HG03457 (cell line): ENCODE measurements around the gene C13orf46.
"Not testable (repeated sequence)": the region's sequence is repeated elsewhere in the genome, so short reads cannot be mapped to it uniquely, and the experiment has no call there.

Experiments
- ATAC-seq: cut with Tn5 transposase; IDR thresholded peaks from one replicate; pipeline ENCODE4 v1.9.1; 2021; ENCODE audit warnings: moderate number of reproducible peaks; ENCODE audit not compliant: unreplicated experiment

The C13orf46 gene

DNA sequence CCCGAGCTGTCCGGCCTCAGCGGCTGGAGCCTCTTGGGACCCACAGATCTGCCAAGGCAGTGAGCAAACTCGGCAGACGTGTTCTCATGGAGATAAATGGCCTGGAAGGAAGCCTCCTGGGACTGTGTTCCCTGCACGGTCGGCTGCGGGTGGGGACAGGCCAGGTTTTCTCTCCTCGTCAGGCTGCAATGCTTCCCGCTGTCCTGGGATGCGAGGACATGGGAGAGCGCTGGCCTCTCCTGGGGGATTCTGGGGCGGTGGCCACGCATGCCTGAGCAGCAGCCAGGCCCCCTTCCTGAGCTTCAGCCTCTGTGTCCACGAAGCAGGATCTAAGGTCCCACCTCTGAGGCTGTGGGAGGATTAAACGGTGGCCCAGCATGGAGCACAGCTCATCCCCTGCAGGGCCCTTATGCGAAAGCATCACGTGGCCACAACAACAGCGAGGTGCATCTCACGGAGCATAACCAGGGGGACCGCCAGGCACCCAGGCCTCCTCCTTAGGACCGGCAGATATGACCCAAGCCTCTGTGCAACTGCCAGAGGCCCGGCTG lies 21.2 kb upstream of the C13orf46 start:
- no peak for ATAC-seq

DNA sequence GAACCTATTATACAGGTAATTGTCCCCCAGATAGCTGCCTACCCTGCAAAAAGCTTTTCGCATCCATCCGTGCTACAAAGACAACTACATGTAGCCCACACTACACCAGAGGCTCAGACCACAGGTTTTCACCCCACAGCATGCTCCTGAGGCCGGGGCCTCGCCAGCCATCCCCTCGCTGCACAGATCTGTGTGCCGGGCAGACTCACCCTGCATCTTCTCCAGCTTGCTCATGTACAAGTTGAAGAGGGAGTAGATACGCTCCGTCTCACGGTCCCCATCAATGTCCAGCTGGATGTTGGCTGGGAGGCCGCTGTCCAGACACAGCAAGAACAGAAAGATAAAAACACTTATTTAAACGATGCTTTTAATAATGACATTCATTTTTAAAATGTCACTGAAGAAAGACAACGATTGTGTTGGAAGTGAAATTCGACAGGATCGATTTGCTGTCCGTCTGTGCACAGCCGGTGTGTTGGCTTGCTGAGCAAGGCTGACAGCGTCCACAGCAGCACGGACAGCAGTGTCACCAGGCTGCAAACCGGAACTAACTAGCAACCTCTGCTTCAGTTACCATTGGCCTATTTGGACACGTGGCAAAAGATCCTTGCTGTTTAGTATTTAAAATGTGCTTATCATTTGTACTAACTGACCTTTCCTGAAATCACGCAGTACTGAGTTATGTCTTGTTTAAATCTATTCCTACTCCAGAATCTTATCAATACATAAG lies 18.6 kb upstream of the C13orf46 start:
- no peak for ATAC-seq

DNA sequence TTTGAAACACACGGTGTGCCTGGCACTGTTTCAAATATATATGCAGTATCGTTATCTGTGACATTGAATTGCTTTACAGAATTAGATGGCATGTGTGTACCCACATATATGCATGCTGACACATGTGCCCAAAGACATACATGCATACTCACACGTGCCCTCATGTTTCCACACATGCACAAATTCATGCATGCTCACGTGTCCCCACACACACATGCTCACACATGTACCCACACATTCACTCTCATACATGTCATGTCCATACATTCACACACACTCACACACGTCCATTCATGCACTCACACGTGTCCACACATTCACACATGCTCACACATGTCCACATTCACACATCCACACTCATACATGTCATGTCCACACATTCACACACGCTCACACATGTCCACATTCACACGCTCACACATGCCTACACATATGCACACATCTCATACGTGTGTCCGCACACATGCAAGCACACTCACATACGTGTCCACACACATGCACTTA lies 17.9 kb upstream of the C13orf46 start:
- no peak for ATAC-seq

DNA sequence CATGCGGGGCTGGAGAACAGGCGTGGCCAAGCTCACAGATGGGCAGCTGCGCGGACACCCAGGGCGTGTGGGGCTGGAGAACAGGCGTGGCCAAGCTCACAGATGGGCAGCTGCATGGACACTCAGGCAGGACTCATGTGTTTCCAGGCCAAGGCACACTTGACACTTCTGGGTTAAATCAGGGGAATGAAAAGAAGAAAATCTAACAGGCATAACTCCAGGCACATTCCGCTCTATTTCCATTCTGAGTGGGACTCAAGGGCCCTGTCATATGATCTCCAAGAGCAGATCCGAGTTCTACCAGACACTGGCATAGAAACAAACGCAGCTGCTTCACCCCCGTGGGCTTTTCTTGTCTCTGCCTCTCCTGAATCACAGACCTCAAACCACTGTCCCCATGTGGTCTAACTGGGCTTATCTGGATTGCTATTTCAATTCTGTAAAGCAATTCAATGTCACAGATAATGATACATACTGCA lies 17.4 kb upstream of the C13orf46 start:
- ATAC-seq = no peak

DNA sequence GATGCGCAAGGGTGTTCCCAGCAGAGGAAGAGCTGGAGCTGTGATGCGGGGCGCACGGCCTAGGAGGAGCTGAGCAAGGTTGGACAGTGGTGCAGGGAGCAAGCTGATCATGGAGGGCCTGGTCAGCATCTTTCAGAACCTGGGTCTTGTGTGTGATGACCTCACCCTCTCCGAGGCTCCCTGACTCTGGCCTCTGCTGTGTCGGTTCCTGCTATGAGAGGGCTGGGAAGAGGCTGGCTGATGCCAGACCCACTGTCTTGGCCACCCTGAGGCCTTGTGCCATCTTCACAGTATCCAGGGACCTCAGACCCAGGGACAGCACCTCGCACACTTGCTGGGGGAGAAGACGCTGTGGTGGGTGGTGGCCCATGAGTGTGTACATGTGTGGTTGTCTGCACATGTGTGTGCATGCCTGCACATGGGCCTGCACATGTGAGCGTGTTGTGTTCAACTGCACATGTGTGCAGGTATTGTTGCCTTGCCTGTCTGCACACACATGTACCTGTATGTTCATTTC lies 16.5 kb upstream of the C13orf46 start:
- no peak for ATAC-seq

DNA sequence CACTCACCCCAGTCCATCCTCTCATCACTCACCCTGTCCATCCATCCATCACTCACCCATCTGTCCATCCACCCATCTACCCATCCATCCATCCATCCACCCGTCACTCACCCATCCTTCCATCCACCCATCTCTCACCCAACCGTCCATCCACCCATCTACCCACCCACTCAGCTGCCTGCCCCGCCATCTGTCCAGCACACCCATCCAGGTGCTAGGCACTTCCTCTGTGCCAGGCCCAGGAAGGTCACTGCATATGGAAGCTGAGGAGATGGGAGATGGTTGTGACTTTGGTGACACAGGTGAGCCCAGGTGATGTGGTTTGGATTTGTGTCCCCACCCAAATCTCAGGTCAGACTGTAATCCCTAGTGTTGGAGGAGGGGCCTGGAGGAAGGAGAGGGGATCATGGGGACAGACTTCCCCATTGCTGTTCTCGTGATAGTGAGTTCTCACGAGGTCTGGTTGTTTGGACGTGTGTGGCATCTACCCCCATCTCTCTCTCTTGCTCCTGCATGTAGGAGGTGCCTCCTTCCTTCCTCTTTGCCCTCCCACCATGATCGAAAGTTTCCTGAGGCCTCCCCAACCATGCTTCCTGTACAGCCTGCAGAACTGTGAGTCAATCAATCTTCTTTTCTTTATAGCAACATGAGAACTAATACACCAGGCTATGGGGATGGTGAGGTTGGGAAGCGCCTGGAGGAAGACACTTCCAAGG lies 15.9 kb upstream of the C13orf46 start:
- no peak for ATAC-seq

DNA sequence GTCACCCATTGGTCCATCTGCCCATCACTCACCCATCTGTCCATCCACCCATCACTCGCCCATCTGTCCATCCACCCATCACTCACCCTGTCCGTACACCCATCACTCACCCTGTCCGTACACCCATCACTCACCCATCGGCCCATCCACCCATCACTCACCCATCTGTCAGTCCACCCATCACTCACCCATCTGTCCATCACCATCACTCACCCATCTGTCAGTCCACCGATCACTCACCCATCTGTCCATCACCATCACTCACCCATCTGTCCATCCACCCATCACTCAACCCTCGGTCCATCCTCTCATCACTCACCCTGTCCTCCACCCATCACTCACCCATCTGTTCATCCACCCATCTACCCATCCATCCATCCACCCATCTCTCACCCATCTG lies 15.0 kb upstream of the C13orf46 start:
- not testable (repeated sequence) for ATAC-seq

DNA sequence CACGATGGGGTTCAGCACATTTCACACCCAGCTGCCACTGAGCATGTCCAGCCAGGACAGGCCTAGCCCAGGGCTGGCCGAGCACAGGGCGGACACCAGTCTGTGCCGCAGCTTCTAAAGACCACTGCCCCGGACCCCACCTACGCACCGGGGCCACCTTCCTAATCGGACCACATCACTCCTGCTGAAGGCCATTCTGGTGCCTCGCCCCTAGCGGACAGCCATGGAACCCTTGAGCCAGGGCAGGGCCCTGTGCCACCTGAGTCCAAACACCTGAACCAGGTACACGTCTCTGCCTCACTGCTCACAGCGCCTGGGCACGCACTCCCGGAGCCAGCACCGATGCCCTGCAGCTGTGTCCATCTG lies 8.4 kb upstream of the C13orf46 start:
- no peak for ATAC-seq

DNA sequence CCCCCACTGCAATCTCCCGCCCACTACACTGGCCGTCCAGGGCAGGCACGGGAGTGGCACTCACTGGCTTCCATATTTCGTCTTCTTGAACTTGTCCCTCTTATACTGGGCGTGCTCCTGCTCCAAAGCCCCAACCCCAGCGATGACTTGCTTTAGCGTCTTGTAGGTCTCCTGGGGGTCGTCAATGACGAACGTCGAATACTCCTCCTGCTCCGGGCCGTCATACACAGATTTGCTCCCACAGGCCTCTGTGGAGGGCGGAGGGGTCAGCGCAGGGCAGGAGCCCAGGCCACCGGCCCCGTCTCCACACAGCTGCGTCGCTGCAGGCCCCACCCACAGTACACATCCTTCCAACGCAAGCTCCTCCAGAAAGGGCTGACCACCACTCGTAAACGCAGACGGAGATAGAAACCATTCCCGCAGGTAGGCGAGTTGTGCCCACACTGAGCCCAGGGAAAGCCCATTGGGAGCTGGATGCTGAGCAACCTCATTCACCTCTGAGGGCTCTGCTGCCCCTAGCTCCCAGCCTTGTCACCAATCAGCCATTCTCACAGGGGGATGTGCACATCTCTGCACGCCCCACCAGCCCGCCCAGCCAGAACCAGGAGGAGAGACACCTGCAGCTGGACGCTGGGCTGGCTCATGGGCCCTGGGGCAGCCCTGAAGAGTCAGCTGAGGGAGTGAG lies 7.9 kb upstream of the C13orf46 start:
- no peak for ATAC-seq

DNA sequence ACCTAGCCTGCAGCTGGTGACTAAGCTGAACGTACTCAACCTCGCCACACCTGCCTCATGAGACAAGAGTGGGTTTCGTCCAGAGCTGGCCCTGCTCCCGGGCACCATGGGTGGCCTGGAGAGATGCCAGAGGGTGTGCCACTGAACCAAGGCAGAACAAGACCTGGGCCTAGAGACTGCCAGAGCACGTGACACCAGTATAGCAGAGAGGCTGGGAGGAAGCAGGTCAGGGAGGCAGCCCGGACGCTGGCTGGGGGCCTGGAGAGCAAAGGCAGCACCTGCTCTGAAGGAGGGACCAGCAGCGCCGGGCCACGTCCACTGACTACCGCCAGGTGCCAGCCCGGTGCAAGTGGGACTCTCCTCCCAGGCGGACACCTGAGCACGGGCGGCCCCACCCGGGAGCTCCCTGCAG lies 7.3 kb upstream of the C13orf46 start:
- no peak for ATAC-seq

DNA sequence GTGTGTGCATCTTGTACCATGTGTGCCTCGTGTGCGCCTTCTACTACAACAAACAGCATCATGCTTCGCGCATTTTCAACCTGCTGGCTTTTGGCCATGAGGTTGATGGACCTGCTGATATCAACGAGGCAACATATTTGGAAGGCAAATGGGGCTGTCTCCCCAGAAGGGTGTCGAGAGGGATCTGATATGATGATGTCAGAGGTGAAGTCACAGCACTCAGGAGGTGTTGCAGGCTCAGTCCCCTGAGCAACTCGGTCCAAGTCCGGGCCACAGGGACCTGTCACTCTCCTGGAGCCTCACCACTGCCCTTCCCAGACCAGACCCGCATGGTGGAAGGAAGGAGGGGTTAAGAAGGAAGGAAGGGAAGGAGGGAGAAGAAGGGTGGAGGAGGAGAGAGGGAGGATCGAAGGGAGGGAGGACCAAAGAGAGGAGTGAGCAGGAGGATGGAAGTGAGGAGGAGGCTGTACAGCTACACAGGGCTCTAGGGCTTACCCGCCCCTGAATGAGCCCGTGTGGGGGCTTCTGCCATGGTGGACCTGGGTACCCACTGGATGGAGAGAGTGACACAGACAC lies 6.7 kb upstream of the C13orf46 start:
- no peak for ATAC-seq

DNA sequence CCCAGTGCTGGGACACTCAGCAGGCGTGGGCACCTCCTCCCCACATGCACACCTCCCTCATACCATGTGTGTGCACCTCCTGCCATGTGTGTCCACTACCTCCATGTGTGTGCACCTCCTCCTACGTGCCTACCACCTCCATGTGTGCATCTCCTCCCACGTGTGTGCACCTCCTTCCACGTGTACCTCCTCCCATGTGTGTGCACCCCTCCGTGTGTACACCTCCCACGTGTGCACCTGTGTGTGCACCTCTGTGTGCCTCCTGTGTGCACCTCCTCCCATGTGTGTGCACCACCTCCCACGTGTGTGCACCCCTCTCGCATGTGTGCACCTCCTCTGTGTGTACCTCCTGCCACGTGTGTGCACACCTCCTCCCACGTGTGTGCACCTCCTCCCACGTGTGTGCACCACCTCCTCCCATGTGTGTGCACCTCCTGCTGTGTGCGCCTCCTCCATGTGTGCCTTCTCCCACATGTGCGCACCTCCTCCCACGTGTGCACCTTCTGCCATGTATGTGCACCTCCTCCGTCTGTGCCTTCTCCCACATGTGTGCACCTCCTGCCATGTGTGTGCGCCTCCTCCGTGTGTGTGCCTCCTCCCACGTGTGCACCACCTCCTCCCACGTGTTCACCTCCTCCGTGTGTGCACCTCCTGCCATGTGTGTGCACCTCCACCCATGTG lies 6.1 kb upstream of the C13orf46 start:
- no peak for ATAC-seq

DNA sequence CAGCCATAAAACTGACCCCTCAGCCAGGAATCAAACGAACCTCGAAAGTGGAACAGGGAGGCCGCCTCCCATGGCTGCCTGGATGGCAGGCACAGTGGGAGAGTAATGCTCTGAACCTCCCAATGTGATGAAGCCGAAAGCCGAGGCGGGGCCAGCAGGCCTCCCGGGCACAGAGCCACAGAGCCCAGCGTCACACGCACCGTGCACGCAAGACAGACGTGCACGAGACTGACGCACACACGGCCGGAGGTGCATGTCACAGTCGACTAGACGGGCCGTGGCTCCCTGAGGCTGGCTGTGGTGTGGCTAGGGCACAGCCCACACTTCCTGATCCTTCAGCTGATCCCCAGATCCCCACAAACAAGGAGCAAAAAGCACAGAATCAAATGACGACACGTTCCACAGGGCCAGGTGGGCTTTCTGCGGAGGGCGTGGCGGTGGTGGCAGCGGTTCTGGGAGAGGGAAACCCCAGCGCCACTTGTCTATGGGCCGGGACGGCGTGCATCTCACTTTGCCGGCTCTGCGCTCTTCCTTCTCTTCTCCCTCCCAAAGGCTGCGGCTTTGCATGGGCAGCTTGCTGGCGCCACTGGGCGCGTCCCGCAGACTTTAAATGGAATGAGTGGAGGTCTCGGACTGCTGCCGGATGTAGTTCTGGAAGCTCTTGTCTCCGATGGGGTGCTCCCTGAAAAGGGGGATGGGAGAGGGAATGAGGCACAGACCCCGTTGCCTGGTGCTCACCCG lies 5.0 kb upstream of the C13orf46 start:
- no peak for ATAC-seq

DNA sequence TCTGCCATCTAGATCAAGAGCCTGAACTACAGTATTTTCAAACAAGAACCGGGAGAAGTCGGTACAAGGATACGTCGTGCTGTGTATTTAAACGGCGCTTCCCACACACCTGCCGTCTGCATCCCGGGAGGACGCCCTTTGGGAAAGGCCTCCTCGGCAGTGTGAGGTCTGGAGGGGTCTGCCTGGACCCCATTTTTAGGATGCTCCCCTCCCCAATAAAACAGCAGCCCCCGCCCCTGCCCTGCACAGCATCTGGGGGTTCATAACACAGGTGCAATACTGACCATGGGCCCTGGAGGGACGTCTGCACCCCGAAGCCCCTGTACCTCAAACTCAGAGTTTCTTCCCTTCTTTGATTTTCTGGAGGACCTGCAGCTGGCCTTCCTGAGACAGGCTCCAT lies 4.1 kb upstream of the C13orf46 start:
- ATAC-seq = no peak

DNA sequence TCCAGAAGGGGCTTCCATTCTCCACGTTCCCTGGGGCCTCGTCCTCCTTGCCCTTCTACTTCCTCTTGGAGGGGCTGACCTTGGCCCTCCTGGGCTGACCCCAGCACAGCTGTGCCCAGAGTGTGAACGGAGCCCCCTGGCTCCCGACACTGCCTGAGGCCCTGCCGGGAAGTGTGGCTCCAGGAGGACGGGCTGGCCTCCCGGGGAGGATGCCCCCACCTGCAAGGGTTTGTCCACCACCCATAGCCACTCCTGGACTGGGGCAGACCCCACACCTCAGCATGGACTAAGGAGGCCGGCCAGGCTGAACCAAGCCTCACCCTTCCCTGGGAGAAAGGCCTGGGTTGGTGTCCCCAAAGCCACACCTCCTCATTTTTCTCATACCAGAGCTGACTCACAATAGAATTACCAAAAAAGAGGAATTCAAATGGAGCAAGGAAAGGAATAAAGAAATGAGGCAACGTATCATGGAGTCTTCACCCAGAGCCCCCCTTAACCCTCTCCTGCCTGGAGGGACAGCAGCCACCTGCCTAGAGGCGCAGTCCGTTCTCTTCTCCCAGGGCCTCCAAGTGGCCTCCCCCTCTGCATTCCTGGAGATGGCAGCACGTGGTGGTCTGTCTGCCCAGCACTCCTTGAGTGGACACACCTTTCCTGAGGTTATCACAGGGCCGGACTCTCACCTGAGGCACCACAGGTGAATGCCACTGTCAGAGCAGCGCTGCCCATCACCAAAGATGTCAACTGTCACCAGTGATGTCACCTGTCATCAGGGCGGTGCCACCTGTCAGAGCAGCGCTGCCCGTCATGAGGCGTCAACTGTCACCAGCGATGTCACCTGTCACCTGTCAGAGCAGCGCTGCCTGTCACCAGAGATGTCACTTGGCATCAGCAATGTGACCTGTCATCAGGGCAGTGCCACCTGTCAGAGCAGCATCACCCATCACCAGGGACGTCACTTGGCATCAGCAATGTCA lies 3.1 kb upstream of the C13orf46 start:
- no peak for ATAC-seq

DNA sequence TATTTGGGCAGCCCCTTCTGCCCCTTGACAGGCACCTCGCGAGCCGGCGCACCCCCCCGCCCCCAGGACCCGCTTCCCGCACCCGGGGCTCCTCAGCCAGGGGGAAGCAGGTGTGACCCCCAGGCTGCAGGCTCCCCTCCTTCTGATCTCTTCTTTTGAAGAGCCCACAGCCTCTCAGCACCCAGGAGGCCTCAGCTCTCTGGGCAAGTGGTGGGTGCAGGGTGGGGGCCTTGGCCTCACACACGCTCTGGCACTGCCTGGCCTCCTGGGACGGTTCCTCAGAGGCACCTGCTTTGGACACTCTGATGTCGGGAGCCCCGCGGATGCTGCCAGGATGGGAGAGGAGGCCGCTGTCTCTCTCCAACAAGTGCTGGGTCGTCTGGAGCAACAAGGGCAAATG lies 1.5 kb upstream of the C13orf46 start:
- ATAC-seq = no peak

DNA sequence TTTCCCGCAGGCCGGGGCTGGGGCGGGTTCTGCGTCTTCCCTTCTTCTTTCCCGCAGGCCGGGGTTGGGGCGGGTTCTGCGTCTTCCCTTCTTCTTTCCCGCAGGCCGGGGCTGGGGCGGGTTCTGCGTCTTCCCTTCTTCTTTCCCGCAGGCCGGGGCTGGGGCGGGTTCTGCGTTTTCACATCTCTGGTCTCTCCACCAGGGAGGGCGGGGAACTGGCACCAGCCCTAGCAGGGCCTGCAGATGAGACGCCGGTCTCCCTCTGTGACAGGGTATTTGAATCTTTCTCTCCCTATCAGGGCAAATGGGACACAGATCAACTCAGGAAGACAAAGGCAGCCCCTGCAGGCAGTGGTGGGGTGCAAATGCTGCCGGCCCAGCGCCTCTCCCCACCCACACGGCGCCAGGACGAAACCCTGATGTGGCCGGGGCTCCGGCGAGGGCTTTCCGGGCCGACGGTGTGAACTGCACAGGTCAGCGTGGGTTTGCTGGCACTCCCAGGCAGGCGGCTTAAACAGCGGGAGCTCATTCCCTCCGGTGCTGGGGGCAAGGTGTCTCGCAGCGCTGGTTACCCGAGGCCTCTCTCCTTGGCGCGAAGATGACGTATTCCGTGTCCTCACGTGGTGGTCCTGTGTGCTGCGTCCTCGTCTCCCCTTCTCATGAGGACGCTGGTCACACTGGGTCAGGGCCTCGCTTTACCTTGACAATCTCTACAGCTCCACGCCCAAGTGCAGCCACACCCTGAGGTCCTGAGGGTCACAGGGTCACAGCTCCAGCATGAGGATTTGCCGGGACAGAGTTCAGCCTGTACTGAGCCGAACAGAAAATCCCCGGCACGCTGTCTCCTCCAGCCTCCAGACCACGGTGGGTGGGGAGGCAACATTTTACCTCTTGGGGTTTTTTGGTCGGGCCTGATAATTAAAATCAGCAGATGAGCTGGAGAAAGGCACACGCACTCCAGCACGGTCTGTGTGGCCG lies 717 bp upstream of the C13orf46 start:
- no peak for ATAC-seq
